Measurements from ENCODE around the gene BTNL2. TPM values are rescaled to one million over a fixed set of nuclear protein-coding genes. Genes with fewer than 3 reads are reported as not detected.

BTNL2 gene
- total RNA-seq, 4 donors from 2014 or later: not detected

DNA sequence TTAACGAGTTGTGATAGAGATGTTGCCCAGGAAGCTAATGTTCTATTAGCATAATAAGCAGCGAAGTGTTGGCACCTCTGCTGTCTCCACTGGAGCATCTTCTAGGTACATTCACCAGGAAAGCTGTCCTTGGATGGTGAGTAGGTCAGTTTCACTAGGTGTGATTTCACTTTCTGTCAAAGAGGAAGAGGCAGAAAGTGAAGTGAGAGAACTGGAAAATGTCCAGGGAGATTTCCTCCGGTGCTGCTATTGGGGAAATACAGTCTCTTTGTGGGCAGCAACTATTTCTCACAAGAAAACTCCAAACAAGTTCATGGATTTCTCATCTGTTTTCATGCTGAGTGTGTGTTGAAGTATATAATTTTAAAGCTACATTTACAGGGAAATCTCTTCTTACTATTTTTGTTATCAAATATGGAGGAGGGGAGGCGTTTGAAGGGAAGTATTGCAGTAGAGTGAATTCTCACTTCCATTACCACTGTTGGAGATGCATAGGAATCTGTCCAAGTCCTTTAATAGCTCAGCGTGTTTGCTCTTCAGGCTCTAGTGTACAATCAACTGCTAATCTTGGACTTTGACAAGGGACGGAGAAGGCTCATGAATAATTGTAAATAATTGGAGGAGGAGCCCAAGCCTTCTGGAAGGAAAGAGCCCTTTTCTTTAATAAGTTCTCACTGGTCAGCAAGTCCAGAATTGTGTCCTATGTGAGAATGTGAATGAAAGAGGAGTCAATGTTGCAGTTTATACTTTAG, 19.2 kb downstream of the BTNL2 start:
- DNase-seq (ENCODE audit: low spot score): no peak
- TF ChIP-seq, protein P1, sequence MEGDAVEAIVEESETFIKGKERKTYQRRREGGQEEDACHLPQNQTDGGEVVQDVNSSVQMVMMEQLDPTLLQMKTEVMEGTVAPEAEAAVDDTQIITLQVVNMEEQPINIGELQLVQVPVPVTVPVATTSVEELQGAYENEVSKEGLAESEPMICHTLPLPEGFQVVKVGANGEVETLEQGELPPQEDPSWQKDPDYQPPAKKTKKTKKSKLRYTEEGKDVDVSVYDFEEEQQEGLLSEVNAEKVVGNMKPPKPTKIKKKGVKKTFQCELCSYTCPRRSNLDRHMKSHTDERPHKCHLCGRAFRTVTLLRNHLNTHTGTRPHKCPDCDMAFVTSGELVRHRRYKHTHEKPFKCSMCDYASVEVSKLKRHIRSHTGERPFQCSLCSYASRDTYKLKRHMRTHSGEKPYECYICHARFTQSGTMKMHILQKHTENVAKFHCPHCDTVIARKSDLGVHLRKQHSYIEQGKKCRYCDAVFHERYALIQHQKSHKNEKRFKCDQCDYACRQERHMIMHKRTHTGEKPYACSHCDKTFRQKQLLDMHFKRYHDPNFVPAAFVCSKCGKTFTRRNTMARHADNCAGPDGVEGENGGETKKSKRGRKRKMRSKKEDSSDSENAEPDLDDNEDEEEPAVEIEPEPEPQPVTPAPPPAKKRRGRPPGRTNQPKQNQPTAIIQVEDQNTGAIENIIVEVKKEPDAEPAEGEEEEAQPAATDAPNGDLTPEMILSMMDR (IDR thresholded peaks at IDR 0.05): no peak
- no peak for ATAC-seq (ENCODE audit: low FRiP score)

DNA sequence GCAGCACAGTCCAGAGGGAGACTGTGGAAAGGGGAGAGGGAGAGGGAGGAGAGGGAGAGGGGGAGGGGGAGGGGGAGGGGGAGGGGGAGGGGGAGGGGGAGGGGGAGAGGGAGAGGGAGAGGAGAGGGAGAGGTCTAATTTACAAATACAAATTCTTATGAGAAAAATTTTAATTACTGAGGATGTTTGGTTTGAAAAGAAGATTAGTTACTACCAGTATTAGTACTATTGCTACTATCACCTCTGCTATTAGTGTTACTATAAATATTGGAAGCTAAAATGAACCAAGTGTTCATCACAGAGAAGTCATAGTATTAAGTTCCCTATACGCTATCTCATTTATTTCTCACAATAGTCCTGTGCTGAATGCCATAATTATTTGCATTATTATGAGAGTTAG, 20.9 kb downstream of the BTNL2 start:
- TF ChIP-seq, protein P1 (IDR thresholded peaks at IDR 0.05): no peak
- DNase-seq (ENCODE audit: low spot score) (no peak), ATAC-seq (ENCODE audit: low FRiP score) (no peak)

DNA sequence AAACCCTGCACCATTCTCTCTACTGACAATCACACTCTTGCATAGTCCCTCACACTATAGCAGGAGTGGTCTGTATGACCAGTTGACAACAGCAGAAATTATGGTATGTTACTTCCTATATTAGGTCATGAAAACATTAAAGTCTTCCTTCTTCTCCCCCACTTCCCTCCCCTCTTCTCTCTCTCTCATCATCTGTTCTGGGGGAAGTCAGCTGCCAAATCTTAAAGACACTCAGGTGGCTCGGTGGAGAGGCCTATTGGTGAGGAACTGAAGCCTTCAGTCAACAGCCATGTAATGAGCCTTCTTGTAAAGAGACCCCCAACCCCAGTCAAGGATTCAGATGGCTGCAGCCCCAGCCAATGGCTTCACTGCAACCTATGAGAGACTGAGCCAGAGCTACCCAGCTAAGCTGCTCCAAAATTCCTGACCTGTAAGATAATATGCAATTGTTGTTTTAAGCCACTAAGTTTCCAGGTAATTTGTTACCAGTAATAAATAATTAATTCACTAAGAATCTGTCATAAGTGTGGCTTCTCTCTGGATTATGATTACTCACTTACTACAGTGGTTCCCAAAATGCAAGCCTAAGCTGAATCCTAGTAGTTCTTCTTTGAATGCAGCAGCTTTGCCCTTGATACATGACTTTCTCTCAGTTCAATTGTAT, 24.1 kb downstream of the BTNL2 start:
- no peak for ATAC-seq (ENCODE audit: low FRiP score)
- no peak for DNase-seq (ENCODE audit: low spot score)
- TF ChIP-seq, protein P1 (IDR thresholded peaks at IDR 0.05): no peak

DNA sequence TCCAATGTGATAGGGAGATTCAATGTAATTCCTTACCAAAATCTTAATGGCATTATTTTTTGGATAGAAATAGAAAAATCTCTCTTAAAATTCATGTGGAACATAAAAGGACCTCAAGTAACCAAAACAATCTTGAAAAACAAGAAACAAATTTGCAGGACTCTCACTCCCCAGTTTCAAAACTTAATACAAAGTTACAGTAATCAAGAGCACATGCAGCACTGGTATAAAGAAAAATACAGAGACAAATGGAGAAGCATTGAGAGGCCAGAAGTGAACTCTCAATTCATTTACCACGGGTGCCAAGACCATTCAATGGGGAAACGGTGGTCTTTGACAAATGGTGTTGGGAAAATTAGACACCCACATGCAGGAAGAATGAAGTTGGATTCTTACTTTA, 27.4 kb downstream of the BTNL2 start:
- TF ChIP-seq, protein P1 (IDR thresholded peaks at IDR 0.05): no peak
- DNase-seq (ENCODE audit: low spot score) (no peak), ATAC-seq (ENCODE audit: low FRiP score) (no peak)

DNA sequence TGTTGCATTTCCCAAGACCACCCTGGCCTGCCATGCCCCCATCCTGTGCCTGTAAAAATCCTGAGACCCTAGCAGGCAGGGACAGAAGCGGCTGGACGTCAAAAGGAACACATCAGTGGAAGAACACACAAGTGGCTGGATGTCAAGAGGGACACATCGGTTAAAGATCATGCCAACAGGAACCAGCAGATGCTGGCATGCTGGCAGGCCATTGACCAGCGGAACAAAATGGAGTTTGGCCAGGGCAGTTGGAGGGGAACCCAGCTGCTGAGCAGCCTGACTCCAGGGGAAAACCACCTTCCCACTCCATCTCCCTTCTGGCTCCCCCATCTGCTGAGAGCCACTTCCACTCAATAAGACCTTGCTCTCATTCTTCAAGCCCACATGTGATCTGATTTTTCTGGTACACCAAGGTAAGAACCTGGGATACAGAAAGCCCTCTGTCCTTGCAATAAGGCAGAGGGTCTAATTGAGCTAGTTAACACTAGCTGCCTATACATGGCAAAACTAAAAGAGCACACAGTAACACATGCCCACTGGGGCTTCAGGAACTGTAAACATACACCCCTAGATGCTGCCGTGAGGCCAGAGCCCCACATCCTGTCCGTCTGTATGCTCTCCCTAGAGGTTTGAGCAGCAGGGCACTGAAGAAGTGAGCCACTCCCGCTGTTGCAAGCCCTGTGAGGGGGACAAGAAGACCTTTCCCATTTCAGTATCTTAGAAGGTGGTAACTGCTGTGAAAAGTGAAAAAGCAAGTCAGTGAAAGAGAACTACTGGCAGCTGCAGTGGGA, 31.0 kb downstream of the BTNL2 start:
- ATAC-seq (ENCODE audit: low FRiP score) (no peak), DNase-seq (ENCODE audit: low spot score) (no peak)
- TF ChIP-seq, protein P1 (IDR thresholded peaks at IDR 0.05): no peak

DNA sequence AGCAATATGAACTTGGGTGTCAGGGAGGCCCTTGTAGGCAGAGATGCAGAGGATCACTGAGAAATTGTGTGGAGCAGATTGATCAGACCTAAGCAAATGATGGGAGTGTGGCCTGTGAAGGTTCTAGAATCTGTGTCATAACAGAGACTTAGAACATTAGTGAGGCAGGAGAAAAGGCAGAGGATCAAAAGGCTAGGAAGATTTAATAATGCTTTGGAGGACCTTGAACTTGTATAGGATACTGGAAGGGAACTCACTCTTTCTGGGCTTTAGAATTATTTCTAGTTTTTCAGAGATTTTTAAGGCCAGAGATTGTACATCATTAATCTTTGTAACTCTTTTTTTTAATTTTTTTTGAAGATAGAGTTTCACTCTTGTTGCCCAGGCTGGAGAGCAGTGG, 35.2 kb downstream of the BTNL2 start, which contains the start of gene TSBP1:
TSS of gene TSBP1 (minus strand) at position 101 of the 400 bp plus-strand sequence. CDS start 197 bp downstream, outside the sequence.
- ATAC-seq (ENCODE audit: low FRiP score): no peak
- TF ChIP-seq, protein P1 (IDR thresholded peaks at IDR 0.05): no peak
- DNase-seq (ENCODE audit: low spot score): no peak
